ENCODE results near the gene TKFC.

GRCh38 chr11:61310749-61311148 is 22.3 kb upstream of the TKFC start:
- no peak for TF ChIP-seq POLR2A (IDR thresholded peaks at IDR 0.05; ENCODE audit: low read depth, low read length)
- TF ChIP-seq PAX5 (IDR thresholded peaks at IDR 0.05; ENCODE audit: insufficient read depth, low read length, severe bottlenecking) = no peak
- no peak for TF ChIP-seq POLR2AphosphoS5 (IDR thresholded peaks at IDR 0.05; ENCODE audit: low read depth, low read length)
- no peak for TF ChIP-seq TAF1 (IDR thresholded peaks at IDR 0.05; ENCODE audit: low read depth, low read length)
- TF ChIP-seq POU2F2 (IDR thresholded peaks at IDR 0.05; ENCODE audit: low read depth, low read length) = no peak
- no peak for TF ChIP-seq SPI1 (IDR thresholded peaks at IDR 0.05; ENCODE audit: low read depth, low read length)
